Breast epithelium (tissue), 4 donors: ENCODE data around the gene DNHD1. TPM values are rescaled to one million over a fixed set of nuclear protein-coding genes. Genes with fewer than 3 reads are reported as not detected.

Experiments used
- DNase-seq, 2 donors: peaks; one replicate each; pipeline ENCODE4 v3.0.0-alpha.2; 2019; ENCODE audit warnings: low spot score in 2 of 2
- H3K27ac ChIP-seq, 2 donors: fragments of 200-600 bp; sonication (generic) in 1 of 2; one replicate each; pipeline ENCODE4 v1.5.1; 2016 to 2019; ENCODE audit warnings: mild to moderate bottlenecking in 1 of 2
- H3K27me3 ChIP-seq, 2 donors: fragments of 200-600 bp; sonication (generic) in 1 of 2; one replicate each; pipeline versions ENCODE4 v1.5.1 to v1.6.0; 2017 to 2019; ENCODE audit warnings: control low read depth in 1 of 2, mild to moderate bottlenecking in 1 of 2
- H3K36me3 ChIP-seq: fragments of 200-600 bp; one replicate; pipeline ENCODE4 v1.5.1; 2019
- H3K4me1 ChIP-seq, 2 donors: fragments of 200-600 bp; sonication (generic); one replicate each; pipeline ENCODE4 v1.5.1; 2016 to 2019; ENCODE audit warnings: control low read depth in 1 of 2
- H3K4me3 ChIP-seq, 3 donors: fragments of 200-600 bp; sonication (generic); 1 replicate in 2 of 3; 2 replicates in 1 of 3; pipeline ENCODE4 v1.5.1; 2016 to 2019; ENCODE audit warnings: mild to moderate bottlenecking in 3 of 3, moderate library complexity in 2 of 3
- H3K9me3 ChIP-seq, 2 donors: fragments of 200-600 bp; sonication (generic) in 1 of 2; one replicate each; pipeline ENCODE4 v1.5.1; 2016 to 2019; ENCODE audit warnings: control low read depth in 1 of 2
- POLR2A ChIP-seq: fragments of 450-650 bp; IDR thresholded peaks from one replicate; pipeline ENCODE4 v1.6.1; 2016; ENCODE audit warnings: antibody characterized with exemption, mild to moderate bottlenecking, moderate library complexity
- POLR2AphosphoS5 ChIP-seq, 3 donors: sonication (generic); formaldehyde crosslinking; IDR thresholded peaks; one replicate each; pipeline ENCODE4 v1.6.1; 2017; ENCODE audit warnings: antibody characterized with exemption in 3 of 3
- intact Hi-C: fragments of 100-400 bp; cut with DNase I; formaldehyde crosslinking; loops from one replicate; pipeline ENCODE4 v1.15.1; 2023; ENCODE audit warnings: low total_unique reads
- total RNA-seq, 3 donors: library from RNA; depleted of rRNA; stranded (reverse); fragments of >200 nt; gene quantifications; one replicate each; pipeline ENCODE4 v1.1.0, GENCODE V29; 2016
- TF ChIP-seq, protein P1 (sequence below), 3 donors: fragments of 450-650 bp; IDR thresholded peaks; one replicate each; pipeline ENCODE4 v1.5.1; 2016 to 2017; ENCODE audit warnings: antibody characterized with exemption in 3 of 3, mild to moderate bottlenecking in 3 of 3, moderate library complexity in 3 of 3

The DNHD1 gene
- total RNA-seq, 3 donors from 2014 or later, result 12.3 to 21.6 (median 14.9) TPM

- no peak overlapping the region for H3K27ac ChIP-seq
- peaks cover 8% of the 10 kb centered on the region in 2 donors for H3K9me3 ChIP-seq
- intact Hi-C loops, result no loop called here
- TF ChIP-seq, protein P1, sequence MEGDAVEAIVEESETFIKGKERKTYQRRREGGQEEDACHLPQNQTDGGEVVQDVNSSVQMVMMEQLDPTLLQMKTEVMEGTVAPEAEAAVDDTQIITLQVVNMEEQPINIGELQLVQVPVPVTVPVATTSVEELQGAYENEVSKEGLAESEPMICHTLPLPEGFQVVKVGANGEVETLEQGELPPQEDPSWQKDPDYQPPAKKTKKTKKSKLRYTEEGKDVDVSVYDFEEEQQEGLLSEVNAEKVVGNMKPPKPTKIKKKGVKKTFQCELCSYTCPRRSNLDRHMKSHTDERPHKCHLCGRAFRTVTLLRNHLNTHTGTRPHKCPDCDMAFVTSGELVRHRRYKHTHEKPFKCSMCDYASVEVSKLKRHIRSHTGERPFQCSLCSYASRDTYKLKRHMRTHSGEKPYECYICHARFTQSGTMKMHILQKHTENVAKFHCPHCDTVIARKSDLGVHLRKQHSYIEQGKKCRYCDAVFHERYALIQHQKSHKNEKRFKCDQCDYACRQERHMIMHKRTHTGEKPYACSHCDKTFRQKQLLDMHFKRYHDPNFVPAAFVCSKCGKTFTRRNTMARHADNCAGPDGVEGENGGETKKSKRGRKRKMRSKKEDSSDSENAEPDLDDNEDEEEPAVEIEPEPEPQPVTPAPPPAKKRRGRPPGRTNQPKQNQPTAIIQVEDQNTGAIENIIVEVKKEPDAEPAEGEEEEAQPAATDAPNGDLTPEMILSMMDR (IDR thresholded peaks at IDR 0.05), result no peak
- TF ChIP-seq POLR2AphosphoS5 (IDR thresholded peaks at IDR 0.05) (no peak), POLR2A (no peak)
- DNase-seq, result no peak
- no peaks in the 10 kb centered on the region for H3K36me3 ChIP-seq
- H3K27me3 ChIP-seq, result no peaks in the 10 kb centered on the region
- no peak overlapping the region for H3K4me3 ChIP-seq
- no peaks in the 10 kb centered on the region for H3K4me1 ChIP-seq
Observed at GRCh38 chr11:6583584-6583983, 86.5 kb downstream of the DNHD1 start.

GRCh38 chr11:6584528-6584927 is 87.4 kb downstream of the DNHD1 start:
- no peaks in the 10 kb centered on the region for H3K27me3 ChIP-seq
- no peak overlapping the region for H3K4me3 ChIP-seq
- TF ChIP-seq POLR2A, result no peak
- TF ChIP-seq, protein P1 (IDR thresholded peaks at IDR 0.05), result no peak
- TF ChIP-seq POLR2AphosphoS5 (IDR thresholded peaks at IDR 0.05), result no peak
- H3K4me1 ChIP-seq, result no peaks in the 10 kb centered on the region
- no peak for DNase-seq
- H3K9me3 ChIP-seq, result peaks cover 8% of the 10 kb centered on the region in 2 donors
- H3K36me3 ChIP-seq, result no peaks in the 10 kb centered on the region
- intact Hi-C loops, result no loop called here
- no peak overlapping the region for H3K27ac ChIP-seq

DNA sequence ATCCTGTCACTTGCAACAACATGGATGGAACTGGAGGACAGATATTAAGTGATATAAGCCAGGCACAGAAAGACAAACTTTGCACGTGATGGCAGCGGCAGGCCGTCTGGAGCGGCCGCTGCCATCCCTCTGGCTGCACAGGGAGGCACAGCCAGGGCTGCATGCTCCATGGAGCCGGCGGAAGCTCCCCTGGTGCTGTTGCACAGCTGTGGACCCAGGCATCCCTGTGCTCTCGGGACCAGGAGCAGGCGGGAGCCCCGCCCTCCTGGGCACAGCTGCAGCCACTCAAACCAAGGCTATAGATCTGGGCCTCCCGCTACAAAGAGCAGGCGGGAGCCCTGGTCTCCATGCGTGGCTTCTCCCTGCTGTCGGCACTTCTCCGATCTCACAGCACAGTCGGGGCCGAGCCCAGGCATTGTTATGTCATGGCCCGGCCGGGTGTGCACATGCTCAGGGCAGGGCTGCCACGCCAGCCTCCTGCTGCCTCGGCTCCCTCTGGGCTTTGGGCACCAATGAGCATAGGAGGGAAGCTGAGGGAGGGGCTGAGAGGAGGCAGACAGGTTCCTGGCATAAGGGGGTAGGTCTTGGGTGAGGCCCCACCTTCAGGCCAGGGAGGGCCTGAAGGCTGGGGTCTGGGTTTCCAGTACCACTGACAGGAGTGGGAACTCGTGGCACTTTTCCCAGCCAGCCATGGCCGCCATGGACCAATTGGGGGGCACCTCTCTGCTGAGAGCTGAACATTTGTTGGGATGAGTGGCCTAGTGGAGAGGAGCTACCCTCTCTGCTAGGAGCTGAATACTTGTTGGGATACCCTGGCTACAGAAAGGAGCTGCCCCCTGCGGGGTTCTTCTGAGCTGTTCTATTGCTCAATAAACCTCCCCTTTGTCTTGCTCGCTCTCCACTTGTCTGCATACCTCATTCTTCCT is 89.6 kb downstream of the DNHD1 start:
- Histone ChIP-seq H3K27me3 (no peaks in the 10 kb centered on the region), H3K36me3 (no peaks in the 10 kb centered on the region), H3K4me3 (no peak overlapping the region), H3K9me3 (peaks cover 8% of the 10 kb centered on the region in 2 donors), H3K4me1 (no peaks in the 10 kb centered on the region), H3K27ac (no peak overlapping the region)
- no peak for DNase-seq
- intact Hi-C loops, result no loop called here
- TF ChIP-seq, protein P1 (IDR thresholded peaks at IDR 0.05), result no peak
- no peak for TF ChIP-seq POLR2AphosphoS5 (IDR thresholded peaks at IDR 0.05)
- TF ChIP-seq POLR2A, result no peak

- H3K27ac ChIP-seq, result no peak overlapping the region
- no peak for DNase-seq
- H3K36me3 ChIP-seq, result no peaks in the 10 kb centered on the region
- TF ChIP-seq POLR2AphosphoS5 (IDR thresholded peaks at IDR 0.05), result no peak
- TF ChIP-seq, protein P1 (IDR thresholded peaks at IDR 0.05), result no peak
- TF ChIP-seq POLR2A, result no peak
- intact Hi-C loops, result no loop called here
- H3K27me3 ChIP-seq, result no peaks in the 10 kb centered on the region
- H3K4me1 ChIP-seq, result no peaks in the 10 kb centered on the region
- no peak overlapping the region for H3K4me3 ChIP-seq
- peaks cover 6 to 8% of the 10 kb centered on the region in 2 donors for H3K9me3 ChIP-seq
Observed at GRCh38 chr11:6587360-6587953, 90.4 kb downstream of the DNHD1 start.

GRCh38 chr11:6588018-6588417 is 90.9 kb downstream of the DNHD1 start:
- intact Hi-C loops, result no loop called here
- Histone ChIP-seq H3K27ac (no peak overlapping the region), H3K4me3 (no peak overlapping the region), H3K27me3 (no peaks in the 10 kb centered on the region), H3K9me3 (peaks cover 6 to 8% of the 10 kb centered on the region in 2 donors), H3K4me1 (no peaks in the 10 kb centered on the region), H3K36me3 (no peaks in the 10 kb centered on the region)
- DNase-seq, result no peak
- no peak for TF ChIP-seq POLR2AphosphoS5 (IDR thresholded peaks at IDR 0.05)
- TF ChIP-seq, protein P1 (IDR thresholded peaks at IDR 0.05), result no peak
- TF ChIP-seq POLR2A, result no peak
